PC-9 (cell line): Measurements from ENCODE around the gene CFAP97D2.

ENCODE experiments used
- EZH2 ChIP-seq: fragments of 200-600 bp; sonication (generic); IDR thresholded peaks from 2 replicates; pipeline ENCODE4 v1.8.0; 2017; ENCODE audit warnings: antibody characterized with exemption, low read depth
- TF ChIP-seq, protein P1 (sequence below): fragments of 200-600 bp; sonication (generic); conservative IDR thresholded peaks from 2 replicates; pipeline ENCODE4 v1.6.1; 2017; ENCODE audit warnings: mixed run types, antibody characterized with exemption, mild to moderate bottlenecking, moderate library complexity

DNA sequence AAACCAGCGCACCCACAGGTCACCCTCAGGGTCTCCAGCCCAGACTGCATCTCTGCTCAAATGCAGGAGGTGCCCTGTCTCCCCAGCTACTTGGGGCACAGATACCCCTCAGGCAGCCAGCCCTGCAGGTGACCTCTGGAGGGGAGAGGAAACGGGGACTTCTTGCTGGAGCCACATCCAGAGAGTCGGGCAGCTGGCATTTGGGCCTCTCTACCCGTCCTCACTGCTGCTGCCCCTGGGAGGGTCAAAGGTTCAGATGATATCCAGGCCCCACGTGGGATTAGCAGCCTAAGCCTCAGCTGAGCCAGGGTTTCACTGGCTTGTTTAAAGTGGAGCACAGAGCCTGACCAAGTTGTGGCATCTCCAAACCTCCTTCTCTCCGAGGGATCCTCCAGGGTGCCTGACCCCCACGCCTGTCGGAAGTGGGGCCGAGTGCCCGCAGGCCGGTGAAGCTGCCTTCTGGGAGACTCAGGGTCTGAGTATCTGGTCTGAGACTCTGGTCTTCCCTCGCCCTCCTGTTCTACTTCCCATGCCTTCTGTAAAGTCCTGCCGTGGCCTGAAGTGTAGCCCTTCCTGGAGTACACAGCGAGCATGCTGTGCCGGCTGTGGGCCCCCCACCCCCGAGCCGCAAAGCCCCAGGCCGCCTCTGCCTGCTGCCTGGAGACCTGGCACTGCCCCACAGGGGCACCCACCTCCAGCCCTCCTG, 48.8 kb upstream of the CFAP97D2 start:
- TF ChIP-seq, protein P1, sequence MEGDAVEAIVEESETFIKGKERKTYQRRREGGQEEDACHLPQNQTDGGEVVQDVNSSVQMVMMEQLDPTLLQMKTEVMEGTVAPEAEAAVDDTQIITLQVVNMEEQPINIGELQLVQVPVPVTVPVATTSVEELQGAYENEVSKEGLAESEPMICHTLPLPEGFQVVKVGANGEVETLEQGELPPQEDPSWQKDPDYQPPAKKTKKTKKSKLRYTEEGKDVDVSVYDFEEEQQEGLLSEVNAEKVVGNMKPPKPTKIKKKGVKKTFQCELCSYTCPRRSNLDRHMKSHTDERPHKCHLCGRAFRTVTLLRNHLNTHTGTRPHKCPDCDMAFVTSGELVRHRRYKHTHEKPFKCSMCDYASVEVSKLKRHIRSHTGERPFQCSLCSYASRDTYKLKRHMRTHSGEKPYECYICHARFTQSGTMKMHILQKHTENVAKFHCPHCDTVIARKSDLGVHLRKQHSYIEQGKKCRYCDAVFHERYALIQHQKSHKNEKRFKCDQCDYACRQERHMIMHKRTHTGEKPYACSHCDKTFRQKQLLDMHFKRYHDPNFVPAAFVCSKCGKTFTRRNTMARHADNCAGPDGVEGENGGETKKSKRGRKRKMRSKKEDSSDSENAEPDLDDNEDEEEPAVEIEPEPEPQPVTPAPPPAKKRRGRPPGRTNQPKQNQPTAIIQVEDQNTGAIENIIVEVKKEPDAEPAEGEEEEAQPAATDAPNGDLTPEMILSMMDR: no peak
- TF ChIP-seq EZH2: no peak
